Body of pancreas (tissue), 4 donors: ENCODE data around the gene NQO2. TPM values are rescaled to one million over a fixed set of nuclear protein-coding genes. Genes with fewer than 3 reads are reported as not detected.
A peak's percentile ranks its signal among the peaks of the same experiment; 100 is the strongest.
"Not testable (repeated sequence)": the region's sequence is repeated elsewhere in the genome, so short reads cannot be mapped to it uniquely, and the experiment has no call there.

Experiments
- ATAC-seq: fragments of 150-250 bp; one replicate; pipeline ENCODE4 v1.9.1; 2016
- DNase-seq, 4 donors: peaks; one replicate each; pipeline ENCODE4 v3.0.0-alpha.2; 2019
- H3K27ac ChIP-seq, 4 donors: fragments of 200-600 bp; sonication (generic); 1 replicate in 3 of 4; 2 replicates in 1 of 4; pipeline versions ENCODE4 v1.5.1 to v1.6.1; 2016 to 2019; ENCODE audit warnings: mild to moderate bottlenecking in 1 of 4, mixed read lengths in 1 of 4, moderate library complexity in 1 of 4
- H3K27me3 ChIP-seq, 2 donors: fragments of 200-600 bp; sonication (generic); one replicate each; pipeline ENCODE4 v1.6.0; 2016; ENCODE audit warnings: mild to moderate bottlenecking in 1 of 2
- H3K36me3 ChIP-seq, 2 donors: fragments of 200-600 bp; sonication (generic); replicated peaks in 1 of 2; 2 replicates each; pipeline ENCODE4 v1.5.1; 2016; ENCODE audit warnings: low read depth in 2 of 2; ENCODE audit not compliant: insufficient read depth in 1 of 2
- H3K4me1 ChIP-seq: fragments of 200-600 bp; sonication (generic); one replicate; pipeline ENCODE4 v1.6.0; 2016
- H3K4me3 ChIP-seq, 2 donors: fragments of 200-600 bp; sonication (generic); 1 replicate in 1 of 2; 2 replicates in 1 of 2; pipeline ENCODE4 v1.5.1; 2016 to 2019
- H3K9me3 ChIP-seq, 3 donors: fragments of 200-600 bp; sonication (generic); 1 replicate in 2 of 3; 2 replicates in 1 of 3; pipeline ENCODE4 v1.5.1; 2016
- CTCF ChIP-seq, 7 experiments: fragments of 450-650 bp in 4 of 7; fragments of 200-600 bp in 3 of 7; sonication (generic) in 3 of 7; IDR thresholded peaks; one replicate each; pipeline ENCODE4 v1.5.1; 2016 to 2019; ENCODE audit warnings: antibody characterized with exemption in 7 of 7
- POLR2A ChIP-seq, 3 donors: fragments of 450-650 bp; IDR thresholded peaks; one replicate each; pipeline ENCODE4 v1.6.1; 2016; ENCODE audit warnings: antibody characterized with exemption in 3 of 3, mild to moderate bottlenecking in 2 of 3
- WGBS, 2 donors: methylation state at CpG; one replicate each; pipeline ENCODE4 v1.1.5; 2017; 5-methylcytosine and 5-hydroxymethylcytosine counted together
- intact Hi-C: fragments of 100-400 bp; cut with DNase I; formaldehyde crosslinking; loops from one replicate; pipeline ENCODE4 v1.15.1; 2023
- total RNA-seq, 2 donors: library from RNA; depleted of rRNA; stranded (reverse); fragments of >200 nt; gene quantifications; one replicate each; pipeline ENCODE4 v1.1.0, GENCODE V29; 2016

The NQO2 gene
- total RNA-seq, 2 donors from 2014 or later = 7.3 to 17.1 TPM

GRCh38 chr6:2998249-2998997 is 1.3 kb upstream of the NQO2 start:
- DNase-seq, intact Hi-C loops, H3K36me3 ChIP-seq, H3K9me3 ChIP-seq, H3K27me3 ChIP-seq, H3K4me3 ChIP-seq: not testable (repeated sequence)
- TF ChIP-seq CTCF (IDR thresholded peaks at IDR 0.05) = peak; percentile 30 to 76 (median 64)
- WGBS, 2 donors = 4 to 8% methylated on average over 11 to 15 of the region's 16 CpGs
- peak; percentile 68 for ATAC-seq
- H3K4me1 ChIP-seq = peaks cover 32% of the 10 kb centered on the region
- H3K27ac ChIP-seq = peak overlapping the region in 3 of 4 donors; percentile 85 to 92 (median 88)

GRCh38 chr6:2998998-2999617 is 586 bp upstream of the NQO2 start:
- Histone ChIP-seq H3K27ac (peak overlapping the region; percentile 80 to 92 (median 86)), H3K9me3 (no peaks in the 10 kb centered on the region), H3K27me3 (no peaks in the 10 kb centered on the region), H3K36me3 (no peaks in the 10 kb centered on the region), H3K4me3 (no peak overlapping the region), H3K4me1 (peaks cover 32% of the 10 kb centered on the region)
- ATAC-seq (peak; percentile 48), DNase-seq (peak in 1 of 4 donors; percentile 79)
- WGBS, 2 donors = 1 to 2% methylated on average over 21 to 30 of the region's 30 CpGs
- intact Hi-C loops = no loop called here
- no peak for TF ChIP-seq POLR2A (IDR thresholded peaks at IDR 0.05)

GRCh38 chr6:3001146-3001772 is 1.6 kb downstream of the NQO2 start:
- intact Hi-C loops = no loop called here
- WGBS, 2 donors = 85 to 89% methylated on average over 11 of the region's 11 CpGs
- no peak for DNase-seq
- Histone ChIP-seq H3K9me3 (no peaks in the 10 kb centered on the region), H3K4me3 (no peak overlapping the region), H3K4me1 (peaks cover 32% of the 10 kb centered on the region), H3K36me3 (peaks cover 0 to 3% of the 10 kb centered on the region in 2 donors), H3K27ac (no peak overlapping the region), H3K27me3 (no peaks in the 10 kb centered on the region)
- TF ChIP-seq CTCF (IDR thresholded peaks at IDR 0.05) = no peak
- TF ChIP-seq POLR2A (IDR thresholded peaks at IDR 0.05) = no peak
- no peak for ATAC-seq

- 38 to 43% methylated on average over 2 of the region's 2 CpGs for WGBS, 2 donors
- TF ChIP-seq CTCF (IDR thresholded peaks at IDR 0.05) = peak in 6 of 7 experiments; percentile 36 to 71 (median 66)
- no peak for TF ChIP-seq POLR2A (IDR thresholded peaks at IDR 0.05)
- no peaks in the 10 kb centered on the region for H3K9me3 ChIP-seq
- H3K27me3 ChIP-seq = no peaks in the 10 kb centered on the region
- no peak overlapping the region for H3K4me3 ChIP-seq
- peak overlapping the region in 1 of 4 donors; percentile 8 for H3K27ac ChIP-seq
- H3K36me3 ChIP-seq = peaks cover 0 to 3% of the 10 kb centered on the region in 2 donors
- DNase-seq (peak in 3 of 4 donors; percentile 22 to 52 (median 37)), ATAC-seq (peak; percentile 29)
- peaks cover 32% of the 10 kb centered on the region for H3K4me1 ChIP-seq
- intact Hi-C loops = no loop called here
Observed at GRCh38 chr6:3001773-3002293, 2.1 kb downstream of the NQO2 start.

GRCh38 chr6:3003226-3003625 is 3.5 kb downstream of the NQO2 start:
- ATAC-seq, H3K36me3 ChIP-seq, H3K9me3 ChIP-seq, H3K4me3 ChIP-seq, intact Hi-C loops, H3K27ac ChIP-seq, H3K27me3 ChIP-seq: not testable (repeated sequence)
- 71 to 74% methylated on average over 3 to 4 of the region's 5 CpGs for WGBS, 2 donors
- H3K4me1 ChIP-seq = peaks cover 32% of the 10 kb centered on the region
- peak in 1 of 4 donors; percentile 3 for DNase-seq
